Epidermal melanocyte (primary cell): ENCODE data around the gene SRA1.

Experiments
- DNase-seq: peaks from one replicate; pipeline ENCODE4 v3.0.0; 2011; ENCODE audit warnings: low spot score; ENCODE audit not compliant: insufficient read length

The SRA1 gene

DNA sequence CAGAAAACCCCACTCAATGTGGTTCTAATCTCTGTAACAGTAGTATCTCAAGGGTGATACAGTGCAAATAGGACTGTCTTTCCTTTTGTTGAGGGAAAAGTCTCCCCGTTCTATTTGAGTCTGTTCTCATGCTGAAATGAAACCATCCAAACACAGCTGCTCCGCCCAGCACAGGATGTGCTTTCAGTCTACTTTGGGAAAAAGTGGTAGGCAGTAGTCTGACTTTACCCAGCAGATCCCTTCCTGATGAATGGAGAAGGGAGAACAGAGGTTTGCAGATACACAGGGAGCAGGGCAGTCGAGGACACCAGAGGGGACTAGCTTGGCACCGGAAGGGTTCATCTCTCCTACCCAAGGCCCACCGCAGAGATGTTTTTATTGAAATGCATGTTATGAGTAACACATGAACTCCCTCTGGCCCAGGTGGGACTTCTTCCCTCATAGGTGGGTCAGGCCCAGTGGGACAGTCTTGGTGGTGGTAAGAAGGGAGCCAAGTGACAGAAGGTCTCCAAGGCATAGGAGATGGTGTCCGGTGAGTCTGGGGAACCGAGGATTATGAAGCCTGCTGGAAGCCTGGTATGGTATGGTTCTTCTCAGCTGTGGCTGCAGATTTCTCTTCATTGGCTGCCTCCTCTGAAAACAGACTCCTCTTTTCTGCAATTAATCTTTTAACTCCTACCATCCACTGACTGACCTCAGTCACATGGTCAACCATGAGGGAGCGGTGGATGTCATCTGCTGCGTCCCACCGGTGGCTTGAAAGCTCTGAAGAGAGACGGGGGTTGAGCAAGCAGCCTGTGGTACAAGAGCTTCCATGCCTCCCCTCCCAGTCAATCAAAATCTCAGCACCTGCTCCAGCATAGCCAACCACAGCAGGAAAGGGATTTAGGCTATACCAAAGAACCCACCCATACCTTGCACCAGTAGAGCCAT, 6.9 kb downstream of the SRA1 start:
- no peak for DNase-seq

DNA sequence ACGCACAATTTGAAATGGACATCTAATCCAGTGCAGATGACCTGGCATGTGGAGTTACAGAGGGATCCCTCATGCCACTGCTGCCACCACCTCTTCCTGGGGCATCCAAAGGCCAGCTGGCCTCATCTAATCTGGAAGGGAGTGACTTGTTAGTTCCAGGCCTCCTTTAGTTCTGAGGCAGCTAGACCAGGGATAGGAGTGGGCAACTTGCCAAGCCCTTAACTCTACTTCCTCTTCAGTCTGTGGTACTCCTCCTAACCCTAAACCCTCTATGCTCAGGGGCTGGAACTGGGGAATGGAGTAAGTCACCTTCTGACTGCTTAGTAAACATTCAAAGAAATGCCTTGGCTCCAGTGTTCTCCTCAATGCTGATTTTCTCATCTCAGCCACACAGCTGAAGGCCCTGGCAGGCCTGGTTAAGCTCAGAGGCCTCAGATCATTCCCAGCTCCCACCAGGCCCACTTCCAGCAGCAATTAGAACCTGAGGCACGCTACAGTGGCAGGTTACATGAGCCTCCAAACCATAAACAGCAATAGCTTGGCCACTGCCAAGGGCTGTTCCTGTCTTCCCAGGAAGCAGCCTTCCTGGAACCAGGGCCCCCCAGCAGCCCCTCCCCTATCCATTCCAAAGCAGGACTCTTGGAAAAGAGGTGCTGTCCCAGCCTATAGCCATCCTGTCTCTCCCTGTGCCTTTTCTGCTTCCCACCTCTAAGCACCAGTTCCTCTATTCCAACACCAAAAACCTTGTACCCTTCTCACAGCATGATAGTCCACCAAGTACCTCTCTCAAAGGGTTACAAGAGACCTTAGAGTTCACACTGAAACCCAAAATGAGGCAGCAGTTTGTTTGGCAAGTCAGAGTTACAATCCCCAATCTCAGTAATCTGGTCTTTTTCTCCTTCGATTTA, 7.8 kb downstream of the SRA1 start:
- DNase-seq = no peak

DNA sequence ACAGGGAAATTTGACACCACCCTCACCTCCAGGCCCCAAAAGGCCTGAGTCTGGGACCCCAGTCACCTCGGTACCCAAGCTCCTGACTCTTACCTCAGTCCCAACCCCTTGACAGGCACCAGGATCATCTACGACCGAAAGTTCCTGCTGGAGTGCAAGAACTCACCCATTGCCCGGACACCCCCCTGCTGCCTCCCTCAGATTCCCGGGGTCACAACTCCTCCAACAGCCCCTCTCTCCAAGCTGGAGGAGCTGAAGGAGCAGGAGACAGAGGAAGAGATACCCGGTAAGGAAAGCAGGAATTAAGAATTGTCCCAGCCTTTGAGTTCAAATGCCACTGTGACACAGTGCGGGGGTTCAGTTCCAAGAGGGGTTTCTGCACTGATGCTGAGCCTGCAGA, 8.5 kb downstream of the SRA1 start:
- no peak for DNase-seq

DNA sequence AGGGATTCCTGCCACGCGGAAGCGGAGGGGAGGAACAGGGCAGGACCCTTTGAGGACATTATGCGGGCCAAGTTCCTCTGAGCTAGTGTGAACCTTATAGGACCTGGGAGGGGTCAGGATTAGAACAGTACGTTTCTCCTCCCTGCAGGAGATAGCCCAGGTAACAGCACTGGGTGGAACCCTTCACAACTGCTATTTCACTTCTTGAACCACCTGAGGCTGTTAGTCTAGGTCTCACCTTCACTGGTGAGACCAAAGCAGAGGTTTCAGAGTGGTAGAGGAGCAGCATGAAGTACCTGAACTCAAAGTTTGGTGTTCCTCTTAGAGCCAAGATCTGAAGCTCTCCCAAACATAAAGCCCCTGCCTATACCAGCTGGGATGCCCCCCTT, 9.0 kb downstream of the SRA1 start:
- no peak for DNase-seq

DNA sequence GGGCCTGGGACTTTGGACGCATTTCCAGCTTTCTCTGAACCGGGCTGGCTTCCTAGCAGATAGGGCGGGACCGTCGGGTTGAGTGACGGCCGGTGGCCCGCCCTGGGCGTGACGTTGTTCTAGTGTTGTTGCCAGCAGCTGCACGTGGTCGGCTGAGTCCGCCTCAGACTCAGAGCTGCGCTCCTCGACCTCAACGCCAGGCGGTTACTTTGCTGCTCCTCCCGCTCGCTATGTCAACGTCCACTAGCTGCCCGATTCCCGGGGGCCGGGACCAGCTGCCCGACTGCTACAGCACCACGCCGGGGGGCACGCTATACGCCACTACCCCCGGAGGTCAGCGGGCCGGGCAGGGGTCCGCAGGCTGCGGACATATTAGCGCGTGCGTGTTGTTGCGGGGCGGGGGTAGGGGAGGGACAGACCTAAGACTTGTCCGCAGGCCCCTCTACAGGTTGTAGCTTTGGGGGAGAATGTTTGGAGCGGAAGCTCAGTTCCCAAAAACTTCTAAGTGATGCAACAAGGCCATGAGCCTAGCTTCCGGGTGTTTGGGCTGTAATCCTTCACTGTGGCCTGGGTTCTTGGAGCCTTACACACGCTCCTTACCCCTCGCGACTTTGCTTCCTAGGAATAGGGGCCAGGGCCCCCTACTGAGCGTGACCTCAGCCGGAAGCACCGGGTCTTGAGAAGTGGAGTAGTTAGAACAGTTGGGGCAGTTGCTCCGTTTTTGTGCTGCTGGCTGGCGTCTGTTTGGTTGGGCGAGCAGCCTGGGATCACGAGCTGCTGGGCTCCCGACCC, 9.6 kb downstream of the SRA1 start, which contains the start of gene EIF4EBP3:
Gene EIF4EBP3 (plus strand): TSS at position 155 of the 792 bp plus-strand sequence. CDS start 76 bp downstream, at position 231.
- DNase-seq = peak; percentile 73

DNA sequence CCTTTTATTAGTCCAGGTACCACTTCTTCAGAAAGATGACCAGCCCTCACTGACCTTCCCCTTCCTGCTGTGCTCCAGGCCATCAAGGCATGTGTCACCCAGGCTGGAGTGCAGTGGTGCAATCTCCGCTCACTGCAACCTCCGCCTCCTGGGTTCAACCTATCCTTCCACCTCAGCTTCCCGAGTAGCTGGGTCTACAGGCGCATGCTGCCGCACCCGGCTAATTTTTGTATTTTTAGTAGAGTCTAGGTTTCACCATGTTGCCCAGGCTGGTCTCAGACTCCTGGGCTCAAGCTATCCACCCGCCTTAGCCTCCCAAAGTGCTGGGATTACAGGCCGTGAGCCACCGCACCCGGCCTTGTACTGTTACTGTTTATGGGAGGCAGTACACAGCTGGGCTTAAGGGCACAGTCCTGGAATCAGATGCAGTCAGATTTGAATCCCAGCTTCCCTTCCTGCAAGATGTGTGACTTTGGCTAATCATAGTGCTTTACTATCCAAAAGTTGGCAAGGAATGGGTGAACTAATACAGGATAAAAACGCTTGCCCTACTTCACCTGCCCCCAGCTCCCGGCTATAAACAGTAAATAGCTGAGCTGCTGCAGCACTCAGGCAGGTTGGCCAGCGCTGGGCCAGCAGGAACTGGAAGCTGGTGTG, 10.3 kb downstream of the SRA1 start:
- no peak for DNase-seq

DNA sequence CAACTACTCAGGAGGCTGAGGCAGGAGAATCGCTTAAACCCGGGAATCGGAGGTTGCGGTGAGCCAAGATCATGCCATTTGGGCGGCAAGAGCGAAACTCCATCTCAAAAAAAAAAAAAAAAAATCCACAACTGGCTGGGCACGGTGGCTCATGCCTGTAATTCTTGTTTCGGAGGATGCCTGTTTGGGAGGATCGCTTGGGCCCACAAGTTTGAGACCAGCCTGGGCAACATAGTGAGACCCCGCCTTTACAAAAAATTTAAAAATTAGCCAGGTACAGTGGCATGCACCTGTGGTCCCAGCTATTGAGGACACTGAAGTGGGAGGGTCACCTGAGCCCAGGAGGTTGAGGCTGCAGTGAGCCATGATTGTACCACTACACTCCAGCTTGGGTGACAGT, 11.7 kb downstream of the SRA1 start:
- DNase-seq = no peak

DNA sequence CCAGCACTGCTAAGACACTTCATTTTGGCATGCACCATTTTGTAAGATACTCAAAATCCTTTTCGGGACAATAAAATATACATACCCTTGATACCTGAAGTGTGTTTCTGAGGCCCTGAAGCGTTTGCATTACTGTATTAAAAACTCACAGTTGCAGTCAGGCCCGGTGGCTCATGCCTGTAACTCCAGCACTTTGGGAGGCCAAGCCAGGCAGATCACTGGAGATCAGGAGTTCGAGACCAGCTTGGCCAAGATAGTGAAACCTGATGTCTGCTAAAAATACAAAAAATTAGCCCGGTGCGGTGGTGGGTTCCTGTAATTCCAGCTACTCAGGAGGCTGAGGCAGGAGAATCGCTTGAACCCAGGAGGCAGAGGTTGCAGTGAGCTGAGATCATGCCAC, 12.3 kb downstream of the SRA1 start:
- DNase-seq = no peak

DNA sequence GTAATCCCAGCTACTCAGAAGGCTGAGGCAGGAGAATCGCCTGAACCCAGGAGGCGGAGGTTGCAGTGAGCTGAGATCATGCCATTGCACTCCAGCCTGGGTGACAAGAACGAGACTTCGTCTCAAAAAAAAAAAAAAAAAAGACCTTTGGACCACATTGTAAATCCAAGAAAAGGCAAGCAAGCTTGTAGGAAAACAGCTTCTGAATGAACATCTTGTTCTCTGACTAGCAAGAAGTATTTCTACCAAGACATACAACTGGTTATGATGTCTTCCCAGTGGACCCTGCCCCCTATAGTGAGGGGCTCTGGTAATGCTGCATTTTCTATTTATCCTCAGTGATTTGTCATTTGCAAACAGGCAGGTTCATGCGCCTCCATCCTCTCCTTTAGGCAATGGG, 14.3 kb downstream of the SRA1 start:
- no peak for DNase-seq

DNA sequence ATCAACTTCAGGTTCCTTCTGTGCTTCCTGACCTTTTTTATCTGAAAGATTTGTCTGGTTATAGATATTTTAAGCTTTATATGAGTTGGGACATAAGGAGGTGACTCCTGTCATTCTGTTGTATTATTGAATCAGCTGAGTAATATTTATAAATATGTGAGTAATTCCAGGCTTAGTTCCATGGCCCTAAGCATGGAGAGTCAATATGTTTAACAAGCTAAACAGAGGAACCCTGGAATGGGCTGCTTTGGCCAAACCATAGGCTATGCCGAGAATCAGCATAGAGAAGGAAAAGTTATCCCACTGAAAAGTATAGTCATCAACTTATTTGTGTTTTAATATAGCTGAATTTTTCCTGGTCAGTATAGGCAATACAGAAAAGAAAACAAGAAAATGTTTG, 17.0 kb downstream of the SRA1 start:
- DNase-seq = no peak

DNA sequence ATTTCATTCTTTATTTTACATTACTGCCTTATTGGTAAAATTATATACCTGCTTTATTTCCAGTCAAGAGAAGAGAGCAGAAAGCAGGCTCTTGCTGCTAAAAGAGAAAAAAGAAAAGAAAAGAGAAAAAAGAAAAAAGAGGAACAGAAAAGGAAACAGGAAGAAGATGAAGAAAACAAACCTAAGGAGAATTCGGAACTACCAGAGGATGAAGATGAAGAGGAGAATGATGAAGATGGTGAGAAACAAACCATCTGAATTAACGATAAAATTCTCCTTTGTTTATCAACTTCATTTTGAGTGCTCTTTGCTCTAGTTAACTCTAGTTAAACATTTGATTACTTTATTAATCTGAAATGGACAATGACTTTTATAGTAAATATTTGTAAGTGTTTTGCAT, 33.3 kb downstream of the SRA1 start:
- no peak for DNase-seq

DNA sequence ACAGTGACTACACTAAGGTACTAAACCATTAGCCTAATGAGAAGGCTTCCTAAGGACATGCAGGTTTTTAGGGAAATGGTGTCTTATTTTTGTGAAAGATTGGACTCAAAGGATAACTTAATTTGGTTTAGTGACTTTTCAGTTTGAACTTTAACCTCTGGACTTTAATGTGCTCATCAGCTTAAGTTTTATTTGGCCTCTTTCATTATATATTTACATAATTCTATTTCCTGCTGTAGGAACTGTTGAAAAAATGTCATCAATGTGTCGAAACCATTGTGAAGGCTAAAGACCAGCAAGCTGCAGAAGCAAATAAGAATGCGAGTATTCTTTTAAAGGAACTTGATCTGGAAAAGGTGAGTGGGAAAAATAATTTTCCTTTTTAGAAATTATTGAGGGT, 44.1 kb downstream of the SRA1 start:
- no peak for DNase-seq

DNA sequence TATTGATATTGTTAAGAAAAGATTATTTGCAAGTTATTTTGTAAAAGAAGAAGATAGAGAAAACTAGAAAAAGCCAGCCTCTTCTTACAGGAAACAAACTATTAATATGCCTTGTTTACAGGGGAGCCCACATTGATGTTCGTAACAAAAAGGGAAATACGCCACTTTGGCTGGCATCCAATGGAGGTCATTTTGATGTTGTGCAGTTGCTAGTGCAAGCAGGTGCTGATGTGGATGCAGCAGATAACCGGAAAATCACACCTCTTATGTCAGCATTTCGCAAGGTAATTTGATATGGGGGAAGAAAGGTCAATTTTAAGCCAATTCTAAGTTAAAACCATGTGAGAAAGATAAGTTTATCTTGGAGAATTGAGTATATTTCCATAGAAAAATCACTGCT, 47.4 kb downstream of the SRA1 start:
- DNase-seq = no peak

DNA sequence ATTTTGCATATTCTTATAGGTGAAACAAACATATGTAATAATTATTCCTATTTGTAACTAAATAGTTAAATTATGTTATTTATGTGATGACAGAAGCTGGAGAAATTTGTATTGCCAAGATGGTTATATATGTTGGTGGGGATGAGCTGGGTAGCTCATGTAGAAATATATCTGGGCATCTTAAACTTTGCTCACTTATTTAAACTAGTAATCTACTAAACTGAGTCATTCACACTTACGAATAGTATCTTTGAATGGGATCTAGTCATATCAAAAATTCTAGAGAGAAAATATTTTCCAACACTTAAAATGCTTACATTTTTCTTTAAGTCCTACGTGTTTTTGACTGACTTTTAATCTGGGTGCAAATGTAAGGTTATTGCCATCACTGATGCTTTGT, 54.4 kb downstream of the SRA1 start:
- no peak for DNase-seq
